Astrocyte (in vitro differentiated cells and primary cell): ENCODE data around the gene RAPGEF3. TPM values are rescaled to one million over a fixed set of nuclear protein-coding genes. Genes with fewer than 3 reads are reported as not detected.
A peak's percentile ranks its signal among the peaks of the same experiment; 100 is the strongest.

ENCODE experiments used
- DNase-seq: peaks from one replicate; pipeline ENCODE4 v3.0.0-alpha.2; 2010; ENCODE audit warnings: low read depth
- FAIRE-seq: peaks from 2 replicates; lab custom pipeline; 2011; peaks lifted over from hg19 to GRCh38; lab: Jason Lieb, UNC
- H2AFZ ChIP-seq: 2 replicates; pipeline ENCODE4 v1.6.0; 2012; ENCODE audit warnings: low read depth, low read length, inconsistent platforms
- H3K27ac ChIP-seq: 2 replicates; pipeline ENCODE4 v1.5.1; 2011; ENCODE audit warnings: low read depth, low read length, inconsistent platforms
- H3K27me3 ChIP-seq: 2 replicates; pipeline ENCODE4 v1.6.0; 2011; ENCODE audit warnings: low read length, inconsistent platforms; ENCODE audit not compliant: insufficient read depth
- H3K36me3 ChIP-seq: 2 replicates; pipeline ENCODE4 v1.5.1; 2011; ENCODE audit warnings: low read length, inconsistent platforms; ENCODE audit not compliant: insufficient read depth
- H3K4me1 ChIP-seq: 2 replicates; pipeline ENCODE4 v1.5.1; 2011; ENCODE audit warnings: low read length, inconsistent platforms; ENCODE audit not compliant: insufficient read depth
- H3K4me2 ChIP-seq: 2 replicates; pipeline ENCODE4 v1.6.0; 2012; ENCODE audit warnings: low read length, inconsistent platforms
- H3K4me3 ChIP-seq: 2 replicates; pipeline ENCODE4 v1.5.1; 2011; ENCODE audit warnings: low read depth, mild to moderate bottlenecking, low read length, inconsistent platforms; ENCODE audit not compliant: insufficient read depth
- H3K79me2 ChIP-seq: 2 replicates; pipeline ENCODE4 v1.6.0; 2012; ENCODE audit warnings: mild to moderate bottlenecking, low read length, inconsistent platforms; ENCODE audit not compliant: insufficient read depth
- H3K9ac ChIP-seq: 2 replicates; pipeline ENCODE4 v1.6.0; 2012; ENCODE audit warnings: mild to moderate bottlenecking, low read length, inconsistent platforms
- H3K9me3 ChIP-seq: 2 replicates; pipeline ENCODE4 v1.5.1; 2012; ENCODE audit warnings: low read depth, mild to moderate bottlenecking, low read length, inconsistent platforms; ENCODE audit not compliant: insufficient read depth
- H4K20me1 ChIP-seq: 2 replicates; pipeline ENCODE4 v1.6.0; 2012; ENCODE audit warnings: low read length, inconsistent platforms; ENCODE audit not compliant: insufficient read depth
- H3K27ac Mint-ChIP-seq: one replicate; pipeline ENCODE4 v1.8.0; 2021; ENCODE audit warnings: mild to moderate bottlenecking, mixed read lengths; ENCODE audit not compliant: unreplicated experiment
- H3K27me3 Mint-ChIP-seq: one replicate; pipeline ENCODE4 v1.8.0; 2021; ENCODE audit warnings: low read depth, mixed read lengths; ENCODE audit not compliant: unreplicated experiment
- H3K36me3 Mint-ChIP-seq: one replicate; pipeline ENCODE4 v1.8.0; 2021; ENCODE audit warnings: low read depth, mixed read lengths; ENCODE audit not compliant: unreplicated experiment
- H3K4me1 Mint-ChIP-seq: one replicate; pipeline ENCODE4 v1.8.0; 2021; ENCODE audit warnings: low read depth, mixed read lengths; ENCODE audit not compliant: unreplicated experiment
- H3K4me3 Mint-ChIP-seq: one replicate; pipeline ENCODE4 v1.8.0; 2021; ENCODE audit warnings: mild to moderate bottlenecking, moderate library complexity, mixed read lengths; ENCODE audit not compliant: unreplicated experiment
- H3K9me3 Mint-ChIP-seq: one replicate; pipeline ENCODE4 v1.8.0; 2021; ENCODE audit warnings: mild to moderate bottlenecking, mixed read lengths; ENCODE audit not compliant: unreplicated experiment
- CTCF ChIP-seq: IDR thresholded peaks from 2 replicates; pipeline ENCODE4 v1.5.1; 2011; ENCODE audit warnings: low read depth, mild to moderate bottlenecking, inconsistent platforms, low read length, moderate library complexity; ENCODE audit not compliant: insufficient read depth
- EZH2 ChIP-seq: IDR thresholded peaks from 2 replicates; pipeline ENCODE4 v1.6.1; 2012; ENCODE audit warnings: mild to moderate bottlenecking, low read length, inconsistent platforms; ENCODE audit not compliant: insufficient read depth
- total RNA-seq: library from RNA; stranded (reverse); gene quantifications from 2 replicates; pipeline ENCODE4 v1.2.1, GENCODE V29; 2021

The RAPGEF3 gene
- total RNA-seq, 1 donor from 2014 or later, result 5.9 TPM

GRCh38 chr12:47715877-47716548, 42.7 kb downstream of the RAPGEF3 start:
- Histone ChIP-seq H3K9me3 (no peaks in the 10 kb centered on the region), H3K79me2 (no peaks in the 10 kb centered on the region), H3K27ac (no peak overlapping the region), H2AFZ (no peak overlapping the region), H3K4me3 (no peak overlapping the region), H3K9ac (peak overlapping the region; percentile 19), H3K36me3 (no peaks in the 10 kb centered on the region), H4K20me1 (peaks cover 6% of the 10 kb centered on the region), H3K4me2 (peak overlapping the region; percentile 78), H3K4me1 (peaks cover 21% of the 10 kb centered on the region), H3K27me3 (no peaks in the 10 kb centered on the region)
- H3K27ac Mint-ChIP-seq, result no peak overlapping the region
- no peak overlapping the region for H3K4me3 Mint-ChIP-seq
- no peaks in the 10 kb centered on the region for H3K36me3 Mint-ChIP-seq
- DNase-seq (no peak), FAIRE-seq (no peak)
- peaks cover 8% of the 10 kb centered on the region for H3K4me1 Mint-ChIP-seq
- no peak for TF ChIP-seq CTCF
- no peak for TF ChIP-seq EZH2
- no peaks in the 10 kb centered on the region for H3K9me3 Mint-ChIP-seq
- peaks cover 28% of the 10 kb centered on the region for H3K27me3 Mint-ChIP-seq

GRCh38 chr12:47715393-47715876, 43.2 kb downstream of the RAPGEF3 start:
- Mint-ChIP-seq H3K27me3 (peaks cover 22% of the 10 kb centered on the region), H3K4me1 (peaks cover 8% of the 10 kb centered on the region), H3K36me3 (no peaks in the 10 kb centered on the region), H3K9me3 (no peaks in the 10 kb centered on the region), H3K27ac (no peak overlapping the region), H3K4me3 (no peak overlapping the region)
- H3K9ac ChIP-seq, result peak overlapping the region; percentile 19
- H3K4me3 ChIP-seq, result no peak overlapping the region
- H2AFZ ChIP-seq, result no peak overlapping the region
- no peaks in the 10 kb centered on the region for H3K27me3 ChIP-seq
- H3K27ac ChIP-seq, result no peak overlapping the region
- DNase-seq (peak; percentile 65), FAIRE-seq (no peak)
- H3K4me2 ChIP-seq, result peak overlapping the region; percentile 78
- peaks cover 21% of the 10 kb centered on the region for H3K4me1 ChIP-seq
- no peaks in the 10 kb centered on the region for H3K9me3 ChIP-seq
- TF ChIP-seq EZH2 (no peak), CTCF (peak; percentile 73)
- H3K36me3 ChIP-seq, result no peaks in the 10 kb centered on the region
- H3K79me2 ChIP-seq, result no peaks in the 10 kb centered on the region
- peaks cover 6% of the 10 kb centered on the region for H4K20me1 ChIP-seq

- no peak overlapping the region for H2AFZ ChIP-seq
- H3K4me1 Mint-ChIP-seq, result peaks cover 8% of the 10 kb centered on the region
- peak overlapping the region; percentile 78 for H3K4me2 ChIP-seq
- TF ChIP-seq EZH2, result no peak
- TF ChIP-seq CTCF, result no peak
- H3K9me3 ChIP-seq, result no peaks in the 10 kb centered on the region
- H3K4me3 ChIP-seq, result no peak overlapping the region
- H3K9ac ChIP-seq, result no peak overlapping the region
- peaks cover 21% of the 10 kb centered on the region for H3K4me1 ChIP-seq
- H3K27me3 ChIP-seq, result no peaks in the 10 kb centered on the region
- no peak overlapping the region for H3K27ac ChIP-seq
- H3K36me3 Mint-ChIP-seq, result no peaks in the 10 kb centered on the region
- no peak overlapping the region for H3K4me3 Mint-ChIP-seq
- H3K27me3 Mint-ChIP-seq, result peaks cover 22% of the 10 kb centered on the region
- no peak for DNase-seq
- FAIRE-seq, result no peak
- H3K9me3 Mint-ChIP-seq, result no peaks in the 10 kb centered on the region
- H3K36me3 ChIP-seq, result no peaks in the 10 kb centered on the region
- peaks cover 6% of the 10 kb centered on the region for H4K20me1 ChIP-seq
- no peak overlapping the region for H3K27ac Mint-ChIP-seq
- H3K79me2 ChIP-seq, result no peaks in the 10 kb centered on the region
These were observed 43.8 kb downstream of the RAPGEF3 start for GRCh38 chr12:47714826-47715386.
